ENCODE data around the gene ATRX. TPM values are rescaled to one million over a fixed set of nuclear protein-coding genes. Genes with fewer than 3 reads are reported as not detected.

Gene ATRX
- total and polyA plus RNA-seq, 2 experiments from 2014 or later, result 41.4 to 72.1 TPM

DNA sequence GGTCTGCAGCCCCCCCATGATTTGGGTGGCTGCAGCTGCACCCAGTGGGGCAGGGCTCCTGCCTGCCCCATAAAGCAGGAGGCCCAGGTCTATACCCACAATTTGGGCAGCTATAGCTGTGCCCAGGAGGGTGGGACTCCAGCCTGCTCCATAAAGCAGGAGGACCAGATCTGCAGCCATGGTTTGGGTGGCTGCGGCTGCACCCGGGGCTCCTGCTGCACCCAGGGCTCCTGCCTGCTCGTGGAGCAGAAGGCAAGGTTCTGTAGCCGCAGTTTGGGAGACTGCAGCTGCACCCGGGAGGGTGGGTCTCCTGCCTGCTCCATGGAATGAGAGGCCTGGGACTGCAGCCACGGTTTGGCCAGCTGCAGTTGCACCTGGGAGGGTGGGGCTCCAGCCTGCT is 81.1 kb downstream of the ATRX start:
- Histone ChIP-seq H3K36me3 (replicated peaks; ENCODE audit: insufficient read depth, low read depth) (no peaks in the 10 kb centered on the region), H3K27ac (no peak overlapping the region), H4K20me1 (ENCODE audit: insufficient read depth, poor library complexity, severe bottlenecking) (no peaks in the 10 kb centered on the region), H3K79me2 (peaks cover 50% of the 10 kb centered on the region), H2AFZ (no peak overlapping the region), H3K4me1 (ENCODE audit: insufficient read depth) (no peaks in the 10 kb centered on the region), H3K27me3 (no peaks in the 10 kb centered on the region), H3K9me3 (ENCODE audit: low read depth) (no peaks in the 10 kb centered on the region), H3K4me2 (no peak overlapping the region), H3K4me3 (no peak overlapping the region), H3K9me2 (replicated peaks; ENCODE audit: insufficient read depth) (no peaks in the 10 kb centered on the region)
- DNase-seq (ENCODE audit: low spot score), result no peak
- no peak for TF ChIP-seq EZH2 (IDR thresholded peaks at IDR 0.05; ENCODE audit: borderline replicate concordance)
- 83% methylated on average over 6 of the region's 6 CpGs for WGBS (ENCODE audit: low lambda C conversion rate, missing lambda C conversion rate)

DNA sequence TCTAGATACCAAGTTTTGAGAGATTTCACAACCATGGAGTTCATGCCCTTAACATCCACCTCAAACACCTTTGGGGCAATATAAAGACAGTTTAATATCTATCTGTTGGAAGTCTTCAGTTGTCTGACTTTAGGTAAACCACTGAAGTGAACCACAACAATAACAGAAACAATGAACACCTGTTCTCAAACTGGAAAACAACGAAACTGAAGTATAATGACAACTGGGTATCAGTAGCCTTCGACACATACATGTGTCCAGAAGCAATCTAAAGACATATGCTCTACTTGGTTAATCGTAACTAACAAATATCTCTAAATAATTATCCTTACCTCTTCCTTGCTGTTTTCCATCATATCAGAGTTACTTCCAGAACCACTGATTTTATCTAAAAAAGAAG is 87.8 kb downstream of the ATRX start:
- Histone ChIP-seq H3K79me2 (peaks cover 37% of the 10 kb centered on the region), H3K27me3 (no peaks in the 10 kb centered on the region), H3K9me3 (ENCODE audit: low read depth) (no peaks in the 10 kb centered on the region), H3K27ac (no peak overlapping the region), H3K4me2 (no peak overlapping the region), H3K9me2 (replicated peaks; ENCODE audit: insufficient read depth) (no peaks in the 10 kb centered on the region), H3K4me1 (ENCODE audit: insufficient read depth) (no peaks in the 10 kb centered on the region), H3K36me3 (replicated peaks; ENCODE audit: insufficient read depth, low read depth) (no peaks in the 10 kb centered on the region), H3K4me3 (no peak overlapping the region), H4K20me1 (ENCODE audit: insufficient read depth, poor library complexity, severe bottlenecking) (no peaks in the 10 kb centered on the region), H2AFZ (no peak overlapping the region)
- DNase-seq (ENCODE audit: low spot score), result no peak
- TF ChIP-seq, protein P1, sequence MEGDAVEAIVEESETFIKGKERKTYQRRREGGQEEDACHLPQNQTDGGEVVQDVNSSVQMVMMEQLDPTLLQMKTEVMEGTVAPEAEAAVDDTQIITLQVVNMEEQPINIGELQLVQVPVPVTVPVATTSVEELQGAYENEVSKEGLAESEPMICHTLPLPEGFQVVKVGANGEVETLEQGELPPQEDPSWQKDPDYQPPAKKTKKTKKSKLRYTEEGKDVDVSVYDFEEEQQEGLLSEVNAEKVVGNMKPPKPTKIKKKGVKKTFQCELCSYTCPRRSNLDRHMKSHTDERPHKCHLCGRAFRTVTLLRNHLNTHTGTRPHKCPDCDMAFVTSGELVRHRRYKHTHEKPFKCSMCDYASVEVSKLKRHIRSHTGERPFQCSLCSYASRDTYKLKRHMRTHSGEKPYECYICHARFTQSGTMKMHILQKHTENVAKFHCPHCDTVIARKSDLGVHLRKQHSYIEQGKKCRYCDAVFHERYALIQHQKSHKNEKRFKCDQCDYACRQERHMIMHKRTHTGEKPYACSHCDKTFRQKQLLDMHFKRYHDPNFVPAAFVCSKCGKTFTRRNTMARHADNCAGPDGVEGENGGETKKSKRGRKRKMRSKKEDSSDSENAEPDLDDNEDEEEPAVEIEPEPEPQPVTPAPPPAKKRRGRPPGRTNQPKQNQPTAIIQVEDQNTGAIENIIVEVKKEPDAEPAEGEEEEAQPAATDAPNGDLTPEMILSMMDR (IDR thresholded peaks at IDR 0.05; ENCODE audit: poor library complexity), result no peak
- TF ChIP-seq EZH2 (IDR thresholded peaks at IDR 0.05; ENCODE audit: borderline replicate concordance), result no peak
- TF ChIP-seq EZH2phosphoT487 (IDR thresholded peaks at IDR 0.05; ENCODE audit: low read depth, severe bottlenecking, unreplicated experiment), result no peak
- 72% methylated on average over 3 of the region's 3 CpGs for WGBS (ENCODE audit: low lambda C conversion rate, missing lambda C conversion rate)

DNA sequence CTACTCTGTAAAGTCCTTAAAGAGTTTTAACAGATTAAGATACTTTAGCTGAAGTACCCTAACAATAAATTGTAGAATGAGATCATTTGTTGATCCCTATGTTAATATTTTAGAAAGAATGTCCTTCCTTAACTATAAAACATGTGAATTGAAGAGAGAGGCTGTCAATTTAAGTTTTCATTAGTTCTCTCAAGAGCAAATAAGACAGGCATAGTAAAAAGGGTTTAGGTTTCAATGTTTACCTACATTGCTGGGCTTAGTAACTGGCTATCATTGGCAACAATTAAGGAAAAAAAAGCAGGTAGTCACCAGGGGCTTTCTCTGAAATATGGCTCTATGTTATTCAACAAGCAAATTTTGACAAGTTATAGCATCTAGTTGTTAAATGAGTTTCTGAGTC is 91.5 kb downstream of the ATRX start:
- Histone ChIP-seq H3K27me3 (no peaks in the 10 kb centered on the region), H3K9me3 (ENCODE audit: low read depth) (no peaks in the 10 kb centered on the region), H3K36me3 (replicated peaks; ENCODE audit: insufficient read depth, low read depth) (no peaks in the 10 kb centered on the region), H3K79me2 (peaks cover 16% of the 10 kb centered on the region), H3K4me3 (no peak overlapping the region), H3K27ac (no peak overlapping the region), H3K4me2 (no peak overlapping the region), H2AFZ (no peak overlapping the region), H3K9me2 (replicated peaks; ENCODE audit: insufficient read depth) (no peaks in the 10 kb centered on the region), H4K20me1 (ENCODE audit: insufficient read depth, poor library complexity, severe bottlenecking) (no peaks in the 10 kb centered on the region), H3K4me1 (ENCODE audit: insufficient read depth) (no peaks in the 10 kb centered on the region)
- no peak for DNase-seq (ENCODE audit: low spot score)
- TF ChIP-seq EZH2 (IDR thresholded peaks at IDR 0.05; ENCODE audit: borderline replicate concordance) (no peak), EZH2phosphoT487 (IDR thresholded peaks at IDR 0.05; ENCODE audit: low read depth, severe bottlenecking, unreplicated experiment) (no peak)
- TF ChIP-seq, protein P1 (IDR thresholded peaks at IDR 0.05; ENCODE audit: poor library complexity), result no peak

DNA sequence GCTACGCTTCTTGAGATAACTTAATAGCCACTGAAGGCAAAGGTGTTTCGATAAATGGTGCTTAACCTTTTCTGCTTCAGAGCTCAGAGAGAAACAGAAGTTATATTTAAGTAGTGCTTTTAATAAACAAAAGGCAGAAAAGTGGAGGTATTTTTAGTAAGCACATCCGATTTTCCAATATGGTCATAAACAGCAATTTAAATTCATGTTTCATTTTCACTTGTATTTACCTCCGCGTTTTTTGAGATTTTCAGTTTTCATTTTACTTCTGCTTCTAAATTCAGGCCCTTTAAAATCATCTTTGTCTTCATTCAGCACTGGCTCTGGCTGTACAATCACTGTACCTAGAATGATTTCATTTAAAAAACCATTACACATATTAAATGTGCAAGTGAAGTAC is 92.4 kb downstream of the ATRX start:
- no peaks in the 10 kb centered on the region for H3K9me3 ChIP-seq (ENCODE audit: low read depth)
- H3K36me3 ChIP-seq (replicated peaks; ENCODE audit: insufficient read depth, low read depth), result no peaks in the 10 kb centered on the region
- TF ChIP-seq, protein P1 (IDR thresholded peaks at IDR 0.05; ENCODE audit: poor library complexity), result no peak
- TF ChIP-seq EZH2 (IDR thresholded peaks at IDR 0.05; ENCODE audit: borderline replicate concordance), result no peak
- TF ChIP-seq EZH2phosphoT487 (IDR thresholded peaks at IDR 0.05; ENCODE audit: low read depth, severe bottlenecking, unreplicated experiment), result no peak
- no peaks in the 10 kb centered on the region for H4K20me1 ChIP-seq (ENCODE audit: insufficient read depth, poor library complexity, severe bottlenecking)
- H3K4me3 ChIP-seq, result no peak overlapping the region
- H3K27ac ChIP-seq, result no peak overlapping the region
- 77% methylated on average over 5 of the region's 5 CpGs for WGBS (ENCODE audit: low lambda C conversion rate, missing lambda C conversion rate)
- H3K79me2 ChIP-seq, result peaks cover 7% of the 10 kb centered on the region
- H3K27me3 ChIP-seq, result no peaks in the 10 kb centered on the region
- H2AFZ ChIP-seq, result no peak overlapping the region
- no peaks in the 10 kb centered on the region for H3K9me2 ChIP-seq (replicated peaks; ENCODE audit: insufficient read depth)
- no peak overlapping the region for H3K4me2 ChIP-seq
- H3K4me1 ChIP-seq (ENCODE audit: insufficient read depth), result no peaks in the 10 kb centered on the region
- no peak for DNase-seq (ENCODE audit: low spot score)

All from hepatocyte (in vitro differentiated cells).